GM18873 (cell line): ENCODE data around the gene WBP1L.
"Not testable (repeated sequence)": the region's sequence is repeated elsewhere in the genome, so short reads cannot be mapped to it uniquely, and the experiment has no call there.

Source experiments
- ATAC-seq: cut with Tn5 transposase; IDR thresholded peaks from one replicate; pipeline ENCODE4 v1.9.1; 2021; ENCODE audit warnings: mild to moderate bottlenecking, moderate library complexity, moderate number of reproducible peaks; ENCODE audit not compliant: unreplicated experiment, low FRiP score

The WBP1L gene

GRCh38 chr10:102753718-102754117 lies 10.0 kb downstream of the WBP1L start:
- ATAC-seq, result no peak

DNA sequence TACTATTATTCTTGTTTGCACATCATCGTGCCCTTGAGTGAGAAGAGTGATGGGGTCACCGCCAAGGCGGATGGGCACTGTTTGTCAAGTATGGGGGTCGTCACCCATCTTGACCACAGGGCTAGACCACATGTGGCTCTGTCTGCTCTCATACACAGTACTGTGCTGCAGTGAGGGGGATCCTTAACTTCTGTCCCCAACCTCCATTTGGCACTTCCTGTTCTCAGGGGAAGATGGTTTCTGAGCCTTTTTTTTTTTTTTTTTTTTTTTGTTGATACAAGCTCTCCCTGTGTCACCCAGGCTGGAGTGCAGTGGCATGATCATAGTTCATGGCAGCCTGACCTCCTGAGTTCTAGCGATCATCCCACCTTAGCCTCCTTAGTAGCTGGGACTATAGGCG lies 13.6 kb downstream of the WBP1L start:
- no peak for ATAC-seq

DNA sequence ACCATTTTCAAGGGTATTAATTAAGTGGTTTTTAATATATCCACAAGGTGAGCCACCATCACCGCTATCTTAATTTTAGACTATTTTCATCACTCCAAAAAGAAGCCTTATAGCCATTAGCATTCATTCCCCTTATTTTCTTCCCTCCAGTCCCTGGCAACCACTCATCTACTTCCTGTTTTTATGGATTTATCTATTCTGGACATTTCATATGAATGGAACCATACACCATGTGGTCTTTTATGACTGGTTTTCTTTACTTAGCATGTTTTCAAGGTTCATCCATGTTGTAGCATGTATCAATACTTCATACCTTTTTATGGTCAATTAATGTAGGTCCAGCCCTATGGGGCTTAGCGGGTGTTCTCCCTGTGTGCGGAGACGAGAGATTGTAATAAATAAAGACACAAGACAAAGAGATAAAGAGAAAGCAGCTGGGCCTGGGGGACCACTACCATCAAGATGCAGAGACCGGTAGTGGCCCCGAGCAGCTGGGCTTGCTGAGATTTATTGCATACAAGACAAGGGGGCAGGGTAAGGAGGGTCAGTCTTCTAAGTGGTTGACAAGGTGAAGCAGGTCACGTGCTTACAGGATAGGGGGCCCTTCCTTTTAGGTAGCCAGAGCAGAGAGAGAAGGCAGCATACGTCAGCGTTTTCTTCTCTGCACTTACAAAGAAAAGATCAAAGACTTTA lies 14.6 kb downstream of the WBP1L start:
- ATAC-seq, result no peak

- not testable (repeated sequence) for ATAC-seq
These were observed 15.2 kb downstream of the WBP1L start for GRCh38 chr10:102758933-102759262.

- ATAC-seq, result no peak
These were observed 15.9 kb downstream of the WBP1L start for GRCh38 chr10:102759497-102760210.

GRCh38 chr10:102761981-102762380 lies 18.2 kb downstream of the WBP1L start:
- no peak for ATAC-seq

GRCh38 chr10:102762401-102763015 lies 18.8 kb downstream of the WBP1L start:
- ATAC-seq, result no peak

- ATAC-seq, result no peak
These were observed 19.4 kb downstream of the WBP1L start for GRCh38 chr10:102763037-102763607.

GRCh38 chr10:102764470-102765161 lies 20.9 kb downstream of the WBP1L start:
- ATAC-seq, result no peak

- ATAC-seq, result no peak
These were observed 21.6 kb downstream of the WBP1L start for GRCh38 chr10:102765336-102765735.

GRCh38 chr10:102767428-102768160 lies 23.8 kb downstream of the WBP1L start:
- ATAC-seq, result no peak

DNA sequence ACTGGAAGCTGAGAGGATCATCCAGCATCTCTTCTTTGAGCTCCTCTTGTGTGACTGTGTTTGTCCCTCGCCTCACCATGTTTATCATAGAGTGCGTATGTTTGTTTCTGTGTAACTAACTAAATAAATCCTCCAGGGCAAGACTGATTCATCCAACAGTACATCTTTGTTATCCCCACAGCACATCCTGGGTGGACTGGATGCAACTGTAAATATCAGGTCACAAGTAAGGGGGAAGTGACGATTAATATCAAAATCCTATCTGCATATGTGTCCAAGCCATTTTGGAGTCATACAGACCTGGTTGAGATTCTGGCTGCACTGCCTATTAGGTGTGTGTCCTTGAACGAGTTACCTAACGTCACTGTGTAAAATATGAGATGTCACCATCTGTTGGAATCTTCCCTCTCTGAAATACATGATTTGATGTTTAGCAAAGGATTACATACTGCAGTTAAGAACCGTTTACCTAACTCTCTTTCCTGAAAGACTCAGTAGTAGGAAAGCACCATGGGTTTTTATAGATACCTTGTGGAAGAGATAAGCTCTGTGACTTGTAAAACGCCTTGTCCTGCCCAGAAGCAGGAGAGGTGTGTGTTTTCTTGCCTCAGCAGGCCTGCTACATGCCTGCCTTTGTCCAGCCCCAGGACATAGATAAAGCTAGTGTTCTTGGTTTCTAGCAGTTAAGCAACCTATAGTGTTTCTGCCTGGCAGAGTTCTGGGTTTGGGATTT lies 25.8 kb downstream of the WBP1L start:
- ATAC-seq, result no peak

- no peak for ATAC-seq
These were observed 26.3 kb downstream of the WBP1L start for GRCh38 chr10:102770108-102770482.

DNA sequence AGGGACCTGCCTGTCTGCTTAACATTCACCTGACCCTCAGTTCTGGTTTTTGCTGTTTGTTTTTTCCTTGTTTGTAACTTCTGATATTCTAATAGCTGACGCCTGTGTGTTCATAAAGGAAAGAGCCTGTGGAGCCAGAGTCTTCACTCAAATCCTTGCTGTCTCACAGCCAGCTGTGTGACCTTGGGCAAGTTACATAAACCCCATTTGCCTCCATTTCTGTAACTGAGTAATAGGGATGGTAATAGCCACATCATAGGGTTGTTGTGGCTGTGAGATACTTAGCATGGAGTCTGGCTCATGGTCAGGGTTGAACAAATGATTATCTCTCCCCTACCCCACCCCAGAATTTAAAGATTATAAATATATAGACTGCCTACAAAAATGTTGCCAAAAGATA lies 27.0 kb downstream of the WBP1L start:
- ATAC-seq, result no peak

DNA sequence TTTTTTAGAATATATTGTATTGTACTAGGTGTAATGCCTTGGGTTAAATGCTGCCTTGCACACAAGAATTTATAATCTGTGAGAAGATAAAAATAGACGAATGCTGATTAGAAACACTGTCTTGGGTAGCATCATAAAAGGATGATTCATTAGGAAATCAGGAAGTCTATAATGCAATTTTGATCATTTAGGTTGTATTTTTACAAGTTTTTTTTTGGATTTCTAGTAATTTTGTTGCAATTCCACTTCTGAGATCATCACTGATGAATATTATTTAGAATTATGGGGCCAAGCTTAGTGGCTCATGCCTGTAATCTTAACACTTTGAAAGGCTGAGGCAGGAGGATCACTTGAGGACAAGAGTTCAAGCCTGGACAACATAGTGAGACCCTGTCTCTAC lies 29.6 kb downstream of the WBP1L start:
- ATAC-seq, result no peak

DNA sequence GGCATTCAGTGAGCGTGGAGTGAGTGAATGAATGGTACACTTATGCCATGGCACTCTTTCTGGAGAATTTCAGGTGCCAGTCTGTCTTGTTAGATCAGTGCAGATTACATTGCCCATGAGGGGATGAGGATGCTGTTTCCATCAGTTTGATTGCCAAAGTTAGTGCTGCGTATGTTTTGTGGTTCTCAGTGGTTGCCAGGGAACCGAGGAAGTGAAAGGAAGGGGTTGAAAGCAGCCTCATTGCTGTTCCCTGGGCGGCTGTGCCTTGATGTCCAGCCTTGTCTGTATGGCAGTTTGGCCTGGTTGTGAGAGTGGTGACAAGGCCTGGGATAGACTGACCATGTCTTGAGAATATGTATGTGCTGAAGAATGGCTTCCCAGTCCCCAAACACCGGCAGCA lies 30.2 kb downstream of the WBP1L start:
- ATAC-seq, result no peak

GRCh38 chr10:102775201-102775934 lies 31.6 kb downstream of the WBP1L start:
- ATAC-seq, result no peak

- no peak for ATAC-seq
These were observed 32.4 kb downstream of the WBP1L start for GRCh38 chr10:102775935-102776669.
